ENCODE data around the gene COMMD1. TPM values are rescaled to one million over a fixed set of nuclear protein-coding genes. Genes with fewer than 3 reads are reported as not detected.

The COMMD1 gene
- polyA plus RNA-seq, 2 of the 4 experiments (the other 2 are of a cell fraction), result 54.1 to 57.3 TPM

- WGBS (ENCODE audit: missing lambda C conversion rate), result 82% methylated on average over 4 of the region's 4 CpGs
- ChIA-PET CTCF (interaction anchor here (0.6 kb wide), 1 partner anchor 113 kb away, joined by 6 read pairs; no protein-coding TSS in a partner anchor), POLR2A (no interaction called here)
- Histone ChIP-seq H3K27ac (no peak overlapping the region), H3K4me3 (no peak overlapping the region), H3K4me2 (no peak overlapping the region), H3K4me1 (no peaks in the 10 kb centered on the region), H3K9me3 (no peaks in the 10 kb centered on the region)
- DNase-seq (ENCODE audit: low read depth in 1 of 2, low spot score in 1 of 2) (no peak), FAIRE-seq (no peak), ATAC-seq (0 out of 6 replicates have a peak, but pooled peaks of 1 of the 2 experiments have one; percentile 19)
- TF ChIP-seq BHLHE40 (IDR thresholded peaks at IDR 0.05; ENCODE audit: low read depth, low read length), result no peak
- TF ChIP-seq CEBPB (IDR thresholded peaks at IDR 0.05), result no peak
- no peak for TF ChIP-seq CBX8 (IDR thresholded peaks at IDR 0.05)
- TF ChIP-seq ZC3H11A (IDR thresholded peaks at IDR 0.05), result no peak
- TF ChIP-seq MAX (IDR thresholded peaks at IDR 0.05), result no peak
- no peak for TF ChIP-seq MAZ (IDR thresholded peaks at IDR 0.05; ENCODE audit: borderline replicate concordance, low read depth, low read length)
- no peak for TF ChIP-seq CHD4 (IDR thresholded peaks at IDR 0.05; ENCODE audit: borderline replicate concordance)
- TF ChIP-seq NPAS2 (CRISPR knock-in tag; IDR thresholded peaks at IDR 0.05; ENCODE audit: borderline replicate concordance), result no peak
- no peak for TF ChIP-seq FOSL2 (IDR thresholded peaks at IDR 0.05)
- TF ChIP-seq FOSL2 (CRISPR knock-in tag; IDR thresholded peaks at IDR 0.05), result no peak
- TF ChIP-seq EHMT2 (IDR thresholded peaks at IDR 0.05; ENCODE audit: low read depth), result no peak
- TF ChIP-seq HMGXB4 (CRISPR knock-in tag; IDR thresholded peaks at IDR 0.05; ENCODE audit: borderline replicate concordance), result no peak
- TF ChIP-seq CBX2 (IDR thresholded peaks at IDR 0.05; ENCODE audit: borderline replicate concordance, low read depth), result no peak
- TF ChIP-seq PHF8 (IDR thresholded peaks at IDR 0.05; ENCODE audit: borderline replicate concordance, low read depth), result no peak
- TF ChIP-seq RCOR1 (IDR thresholded peaks at IDR 0.05; ENCODE audit: low read depth, low read length), result no peak
- TF ChIP-seq MAFK (IDR thresholded peaks at IDR 0.05; ENCODE audit: partially characterized antibody), result no peak
- no peak for TF ChIP-seq JUN (IDR thresholded peaks at IDR 0.05)
- no peak for TF ChIP-seq RFX5 (IDR thresholded peaks at IDR 0.05)
These were observed 193.6 kb downstream of the COMMD1 start for GRCh38 chr2:62099050-62099449.

- TF ChIP-seq CBX8 (IDR thresholded peaks at IDR 0.05), result no peak
- TF ChIP-seq HOXA7 (CRISPR knock-in tag; IDR thresholded peaks at IDR 0.05), result no peak
- no peak for TF ChIP-seq SMC3 (IDR thresholded peaks at IDR 0.05)
- TF ChIP-seq PBX3 (IDR thresholded peaks at IDR 0.05), result no peak
- TF ChIP-seq RAD21 (conservative IDR thresholded peaks at IDR 0.05 in 1 of 2, IDR thresholded peaks at IDR 0.05 in 1 of 2), result no peak
- no peak for TF ChIP-seq TP53 (CRISPR knock-in tag; IDR thresholded peaks at IDR 0.05)
- TF ChIP-seq NFE2L2 (conservative IDR thresholded peaks at IDR 0.05; ENCODE audit: low read length), result no peak
- TF ChIP-seq FOSL2 (IDR thresholded peaks at IDR 0.05), result no peak
- TF ChIP-seq FOSL2 (CRISPR knock-in tag; IDR thresholded peaks at IDR 0.05), result no peak
- no peak for TF ChIP-seq HMGXB4 (CRISPR knock-in tag; IDR thresholded peaks at IDR 0.05; ENCODE audit: borderline replicate concordance)
- TF ChIP-seq ZC3H11A (IDR thresholded peaks at IDR 0.05), result no peak
- TF ChIP-seq HDAC2 (IDR thresholded peaks at IDR 0.05), result no peak
- TF ChIP-seq MAFK (IDR thresholded peaks at IDR 0.05; ENCODE audit: partially characterized antibody), result no peak
- Histone ChIP-seq H3K4me1 (no peaks in the 10 kb centered on the region), H3K4me3 (no peak overlapping the region), H3K9me3 (no peaks in the 10 kb centered on the region), H3K4me2 (no peak overlapping the region), H3K27ac (no peak overlapping the region)
- FAIRE-seq (no peak), ATAC-seq (no peak), DNase-seq (ENCODE audit: low read depth in 1 of 2, low spot score in 1 of 2) (no peak)
- ChIA-PET POLR2A (no interaction called here), CTCF (interaction anchor here (0.6 to 1.3 kb wide), 3 partner anchors 21 to 113 kb away, joined by 3 to 6 read pairs (median 3); no protein-coding TSS in a partner anchor)
- 76% methylated on average over 10 of the region's 10 CpGs for WGBS (ENCODE audit: missing lambda C conversion rate)
These were observed 194.2 kb downstream of the COMMD1 start for GRCh38 chr2:62099523-62100175.
